Fibroblast of the aortic adventitia (primary cell): Measurements from ENCODE around the gene TXNIP. TPM values are rescaled to one million over a fixed set of nuclear protein-coding genes. Genes with fewer than 3 reads are reported as not detected.

Experiments
- DNase-seq: peaks from one replicate; pipeline ENCODE4 v3.0.0-alpha.2; 2010; ENCODE audit warnings: low read depth
- H3K4me3 ChIP-seq: 2 replicates; pipeline ENCODE4 v1.5.1; 2011; ENCODE audit warnings: low read depth, mild to moderate bottlenecking, control low read depth, low read length, moderate library complexity
- total RNA-seq: library from RNA; depleted of rRNA; stranded (reverse); fragments of >200 nt; gene quantifications from 2 replicates; pipeline ENCODE4 v1.2.3, GENCODE V29; 2012; ENCODE audit warnings: low replicate concordance
- TF ChIP-seq, protein P1 (sequence below): IDR thresholded peaks from 2 replicates; pipeline ENCODE4 v1.5.1; 2011; ENCODE audit warnings: mild to moderate bottlenecking, low read length, control low read depth, inconsistent platforms; ENCODE audit not compliant: insufficient read depth

TXNIP gene
- total RNA-seq, 1 donor = 73.0 TPM

DNA sequence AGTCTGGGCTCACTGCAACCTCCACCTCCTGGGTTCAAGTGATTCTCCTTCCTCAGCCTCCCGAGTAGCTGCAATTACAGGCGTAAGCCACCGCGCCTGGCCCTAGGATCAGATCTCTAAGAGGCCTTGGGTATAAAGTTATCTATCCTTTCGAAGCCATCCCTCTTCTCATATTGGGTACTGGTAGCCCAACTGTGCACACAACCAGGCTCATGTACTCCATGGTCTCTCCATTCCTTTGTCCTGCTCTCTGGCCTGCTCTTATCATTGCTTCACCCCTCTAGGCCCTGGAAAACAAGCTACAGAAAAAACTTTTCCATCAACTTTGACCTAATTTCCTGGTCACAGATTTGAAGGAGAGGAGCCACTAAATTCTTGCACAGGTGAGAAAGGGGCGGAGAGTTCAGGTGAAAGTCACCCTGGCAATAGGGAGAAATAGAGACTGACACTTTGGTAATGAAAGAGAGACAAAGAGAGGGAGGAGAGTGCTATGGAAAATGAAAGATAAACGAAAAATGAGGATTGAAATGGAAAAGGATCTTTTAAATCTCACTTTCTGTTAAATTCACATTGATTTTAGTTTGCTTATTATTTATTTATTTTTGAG, 6.0 kb downstream of the TXNIP start:
- TF ChIP-seq, protein P1, sequence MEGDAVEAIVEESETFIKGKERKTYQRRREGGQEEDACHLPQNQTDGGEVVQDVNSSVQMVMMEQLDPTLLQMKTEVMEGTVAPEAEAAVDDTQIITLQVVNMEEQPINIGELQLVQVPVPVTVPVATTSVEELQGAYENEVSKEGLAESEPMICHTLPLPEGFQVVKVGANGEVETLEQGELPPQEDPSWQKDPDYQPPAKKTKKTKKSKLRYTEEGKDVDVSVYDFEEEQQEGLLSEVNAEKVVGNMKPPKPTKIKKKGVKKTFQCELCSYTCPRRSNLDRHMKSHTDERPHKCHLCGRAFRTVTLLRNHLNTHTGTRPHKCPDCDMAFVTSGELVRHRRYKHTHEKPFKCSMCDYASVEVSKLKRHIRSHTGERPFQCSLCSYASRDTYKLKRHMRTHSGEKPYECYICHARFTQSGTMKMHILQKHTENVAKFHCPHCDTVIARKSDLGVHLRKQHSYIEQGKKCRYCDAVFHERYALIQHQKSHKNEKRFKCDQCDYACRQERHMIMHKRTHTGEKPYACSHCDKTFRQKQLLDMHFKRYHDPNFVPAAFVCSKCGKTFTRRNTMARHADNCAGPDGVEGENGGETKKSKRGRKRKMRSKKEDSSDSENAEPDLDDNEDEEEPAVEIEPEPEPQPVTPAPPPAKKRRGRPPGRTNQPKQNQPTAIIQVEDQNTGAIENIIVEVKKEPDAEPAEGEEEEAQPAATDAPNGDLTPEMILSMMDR = no peak
- no peak overlapping the region for H3K4me3 ChIP-seq
- DNase-seq = no peak

- no peak overlapping the region for H3K4me3 ChIP-seq
- no peak for DNase-seq
- TF ChIP-seq, protein P1 = no peak
Measured at GRCh38 chr1:145988773-145989172, 7.6 kb downstream of the TXNIP start.

DNA sequence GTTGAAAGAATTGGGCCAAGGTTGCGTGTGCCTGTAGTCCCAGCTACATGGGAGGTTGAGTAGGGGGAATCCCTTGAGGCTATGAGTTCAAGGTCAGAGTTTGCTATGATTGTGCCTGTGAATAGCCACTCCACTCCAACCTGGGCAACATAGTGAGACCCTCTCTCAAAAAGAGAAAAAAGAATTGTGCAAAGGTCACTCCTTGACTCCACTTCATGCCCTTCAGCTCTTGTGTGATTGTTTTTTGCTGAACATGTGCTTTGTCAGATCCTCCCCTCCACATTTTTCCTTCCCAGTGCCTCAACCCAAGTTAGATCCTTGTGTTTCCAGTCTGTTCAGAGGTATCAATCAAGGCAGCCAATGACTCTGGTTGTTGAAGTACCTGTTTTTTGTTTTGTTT, 8.5 kb downstream of the TXNIP start:
- TF ChIP-seq, protein P1 = no peak
- DNase-seq = no peak
- H3K4me3 ChIP-seq = no peak overlapping the region

DNA sequence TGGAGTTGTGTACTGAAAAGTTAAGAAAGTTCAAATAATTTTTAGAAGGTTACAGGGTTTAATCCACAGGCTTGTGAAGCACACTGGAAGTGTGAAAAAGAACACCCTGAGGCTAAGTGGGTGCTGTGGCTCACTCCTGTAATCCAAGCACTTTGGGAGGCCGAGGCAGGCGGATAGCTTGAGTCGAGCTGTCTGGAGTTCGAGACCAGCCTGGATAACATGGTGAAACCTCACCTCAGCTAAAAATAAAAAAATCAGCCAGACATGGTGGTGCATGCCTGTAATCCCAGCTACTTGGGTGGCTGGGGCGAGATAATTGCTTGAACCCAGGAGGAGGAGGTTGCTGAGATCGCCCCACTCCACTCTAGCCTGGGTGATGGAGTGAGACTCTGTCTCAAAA, 9.8 kb downstream of the TXNIP start:
- no peak for DNase-seq
- TF ChIP-seq, protein P1 = no peak
- no peak overlapping the region for H3K4me3 ChIP-seq

GRCh38 chr1:145985502-145986439, 10.6 kb downstream of the TXNIP start:
- TF ChIP-seq, protein P1 = no peak
- H3K4me3 ChIP-seq = no peak overlapping the region
- peak; percentile 81 for DNase-seq

DNA sequence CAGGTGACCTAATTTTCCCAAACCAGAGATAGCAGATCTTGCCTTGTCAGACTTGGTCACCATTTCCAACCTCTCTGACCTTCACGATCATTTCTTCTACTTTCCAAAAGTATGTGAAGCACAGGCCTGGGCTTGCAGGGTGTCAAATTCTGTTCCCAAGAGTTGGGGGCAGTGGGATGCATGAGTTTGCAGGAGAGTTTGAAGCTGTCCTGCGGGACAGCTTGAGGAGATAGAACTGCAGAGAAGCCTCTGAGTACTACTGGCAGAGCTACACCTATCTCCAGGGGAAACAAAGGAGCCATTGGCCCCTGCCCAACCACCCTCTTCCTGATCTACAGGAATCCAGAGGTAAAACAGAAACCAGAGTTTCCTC, 11.3 kb downstream of the TXNIP start:
- no peak for DNase-seq
- TF ChIP-seq, protein P1 = no peak
- H3K4me3 ChIP-seq = no peak overlapping the region
